Measurements from ENCODE around the gene RYR3. TPM values are rescaled to one million over a fixed set of nuclear protein-coding genes. Genes with fewer than 3 reads are reported as not detected.

Gene RYR3
- total RNA-seq, 6 experiments from 2014 or later = not detected

- H3K27me3 Mint-ChIP-seq (ENCODE audit: insufficient read depth) = peaks cover 31% of the 10 kb centered on the region
- no peak overlapping the region for H3K4me3 Mint-ChIP-seq
- TF ChIP-seq CTCF (IDR thresholded peaks at IDR 0.05) = no peak
- H3K9me3 Mint-ChIP-seq = no peaks in the 10 kb centered on the region
- no peak overlapping the region for H3K27ac Mint-ChIP-seq
- H3K4me1 Mint-ChIP-seq (ENCODE audit: low read depth) = no peaks in the 10 kb centered on the region
- no peaks in the 10 kb centered on the region for H3K36me3 Mint-ChIP-seq (ENCODE audit: low read depth)
- DNase-seq = no peak
Measured at GRCh38 chr15:33641069-33641468, 330.3 kb downstream of the RYR3 start.

- Mint-ChIP-seq H3K9me3 (no peaks in the 10 kb centered on the region), H3K4me1 (ENCODE audit: low read depth) (no peaks in the 10 kb centered on the region), H3K27me3 (ENCODE audit: insufficient read depth) (peaks cover 36% of the 10 kb centered on the region), H3K4me3 (no peak overlapping the region), H3K27ac (no peak overlapping the region), H3K36me3 (ENCODE audit: low read depth) (no peaks in the 10 kb centered on the region)
- no peak for TF ChIP-seq CTCF (IDR thresholded peaks at IDR 0.05)
- no peak for DNase-seq
Measured at GRCh38 chr15:33644304-33644703, 333.5 kb downstream of the RYR3 start.

GRCh38 chr15:33646744-33647143 is 336.0 kb downstream of the RYR3 start:
- no peaks in the 10 kb centered on the region for H3K9me3 Mint-ChIP-seq
- TF ChIP-seq CTCF (IDR thresholded peaks at IDR 0.05) = no peak
- no peaks in the 10 kb centered on the region for H3K36me3 Mint-ChIP-seq (ENCODE audit: low read depth)
- peaks cover 38% of the 10 kb centered on the region for H3K27me3 Mint-ChIP-seq (ENCODE audit: insufficient read depth)
- H3K27ac Mint-ChIP-seq = no peak overlapping the region
- H3K4me1 Mint-ChIP-seq (ENCODE audit: low read depth) = no peaks in the 10 kb centered on the region
- DNase-seq = no peak
- no peak overlapping the region for H3K4me3 Mint-ChIP-seq

GRCh38 chr15:33649217-33649933 is 338.6 kb downstream of the RYR3 start:
- DNase-seq = no peak
- TF ChIP-seq CTCF (IDR thresholded peaks at IDR 0.05) = no peak
- Mint-ChIP-seq H3K9me3 (no peaks in the 10 kb centered on the region), H3K4me3 (no peak overlapping the region), H3K36me3 (ENCODE audit: low read depth) (no peaks in the 10 kb centered on the region), H3K27ac (no peak overlapping the region), H3K4me1 (ENCODE audit: low read depth) (no peaks in the 10 kb centered on the region), H3K27me3 (ENCODE audit: insufficient read depth) (peaks cover 31% of the 10 kb centered on the region)

GRCh38 chr15:33654860-33655259 is 344.1 kb downstream of the RYR3 start:
- Mint-ChIP-seq H3K27ac (no peak overlapping the region), H3K36me3 (ENCODE audit: low read depth) (no peaks in the 10 kb centered on the region), H3K9me3 (no peaks in the 10 kb centered on the region), H3K4me1 (ENCODE audit: low read depth) (no peaks in the 10 kb centered on the region), H3K4me3 (no peak overlapping the region), H3K27me3 (ENCODE audit: insufficient read depth) (peaks cover 19% of the 10 kb centered on the region)
- no peak for TF ChIP-seq CTCF (IDR thresholded peaks at IDR 0.05)
- DNase-seq = no peak
